Common myeloid progenitor, CD34-positive (primary cell): Measurements from ENCODE around the gene STAC3.

ENCODE experiments used
- CTCF ChIA-PET: fragments of 350-600 bp; sonication (Branson Sonifier 250); formaldehyde crosslinking; loops from one replicate; lab custom pipeline; 2021; ENCODE audit warnings: antibody characterized with exemption; lab: Charles Lee
- POLR2A ChIA-PET: fragments of 350-600 bp; sonication (Branson Sonifier 250); formaldehyde crosslinking; loops from one replicate; lab custom pipeline; 2021; ENCODE audit warnings: antibody characterized with exemption; lab: Charles Lee
- DNase-seq, 3 donors: peaks; one replicate each; pipeline versions ENCODE4 v3.0.0 to v3.0.0-alpha.2; 2013
- H3K27ac ChIP-seq, 2 experiments: 1 replicate in 1 of 2; 2 replicates in 1 of 2; pipeline ENCODE4 v1.7.0; 2013; ENCODE audit warnings: inconsistent platforms in 2 of 2, low read length in 2 of 2, mild to moderate bottlenecking in 2 of 2, low read depth in 1 of 2, moderate library complexity in 1 of 2; ENCODE audit not compliant: severe bottlenecking in 2 of 2, insufficient read depth in 1 of 2, poor library complexity in 1 of 2
- H3K27me3 ChIP-seq, 5 experiments: replicated peaks in 2 of 5; 1 replicate in 3 of 5; 2 replicates in 2 of 5; pipeline versions ENCODE4 v1.6.1 to v1.7.0; 2013; ENCODE audit warnings: low read length in 4 of 5, mild to moderate bottlenecking in 2 of 5, moderate library complexity in 2 of 5, inconsistent platforms in 1 of 5; ENCODE audit not compliant: insufficient read depth in 5 of 5, control insufficient read depth in 4 of 5
- H3K36me3 ChIP-seq, 4 experiments: 1 replicate in 2 of 4; 2 replicates in 2 of 4; pipeline versions ENCODE4 v1.6.1 to v1.7.0; 2013; ENCODE audit warnings: low read length in 3 of 4, control low read depth in 1 of 4, mild to moderate bottlenecking in 1 of 4; ENCODE audit not compliant: control insufficient read depth in 4 of 4, insufficient read depth in 4 of 4
- H3K4me1 ChIP-seq, 4 experiments: 1 replicate in 3 of 4; 2 replicates in 1 of 4; pipeline versions ENCODE4 v1.6.1 to v1.7.1; 2013; ENCODE audit warnings: low read length in 3 of 4, mild to moderate bottlenecking in 3 of 4, control low read depth in 1 of 4, inconsistent platforms in 1 of 4, moderate library complexity in 1 of 4; ENCODE audit not compliant: control insufficient read depth in 4 of 4, insufficient read depth in 4 of 4; ENCODE audit errors: control extremely low read depth in 1 of 4
- H3K4me3 ChIP-seq, 7 experiments: 1 replicate in 4 of 7; 2 replicates in 3 of 7; pipeline versions ENCODE4 v1.5.1 to v1.7.0; 2013; ENCODE audit warnings: mild to moderate bottlenecking in 7 of 7, low read length in 6 of 7, moderate library complexity in 6 of 7, inconsistent platforms in 2 of 7, low read depth in 2 of 7, control low read depth in 1 of 7; ENCODE audit not compliant: insufficient read depth in 4 of 7, control insufficient read depth in 1 of 7; ENCODE audit errors: extremely low read depth in 1 of 7
- H3K9me3 ChIP-seq, 5 experiments: 1 replicate in 4 of 5; 2 replicates in 1 of 5; pipeline versions ENCODE4 v1.6.1 to v1.7.1; 2013; ENCODE audit warnings: low read length in 4 of 5, mild to moderate bottlenecking in 2 of 5, inconsistent platforms in 1 of 5, low read depth in 1 of 5, moderate library complexity in 1 of 5; ENCODE audit not compliant: control insufficient read depth in 4 of 5, insufficient read depth in 2 of 5; ENCODE audit errors: control extremely low read depth in 1 of 5
- WGBS: methylation state at CpG from one replicate; pipeline ENCODE4 v1.1.5; 2013; ENCODE audit not compliant: insufficient coverage; 5-methylcytosine and 5-hydroxymethylcytosine counted together

STAC3 gene

GRCh38 chr12:57233357-57234232 lies 17.4 kb downstream of the STAC3 start:
- 95% methylated on average over 11 of the region's 15 CpGs for WGBS
- ChIA-PET POLR2A (no interaction called here), CTCF (interaction anchor here (1.3 to 13.6 kb wide), 4 partner anchors 9 to 19 kb away, joined by 4 to 326 read pairs (median 89); partner anchors contain the start of genes NXPH4 and STAC3)
- H3K27ac ChIP-seq: no peak overlapping the region
- no peak for DNase-seq
- peaks cover 10 to 46% (median 29%) of the 10 kb centered on the region in 4 experiments for H3K36me3 ChIP-seq
- H3K4me3 ChIP-seq: no peak overlapping the region
- peaks cover 0 to 41% (median 19%) of the 10 kb centered on the region in 5 experiments for H3K27me3 ChIP-seq
- no peaks in the 10 kb centered on the region for H3K9me3 ChIP-seq
- H3K4me1 ChIP-seq: peaks cover 6 to 36% (median 36%) of the 10 kb centered on the region in 4 experiments

GRCh38 chr12:57232156-57232756 lies 18.7 kb downstream of the STAC3 start:
- Histone ChIP-seq H3K4me3 (no peak overlapping the region), H3K27ac (no peak overlapping the region), H3K27me3 (peaks cover 6 to 36% (median 15%) of the 10 kb centered on the region in 5 experiments), H3K36me3 (peaks cover 10 to 46% (median 29%) of the 10 kb centered on the region in 4 experiments), H3K4me1 (peaks cover 8 to 38% (median 31%) of the 10 kb centered on the region in 4 experiments), H3K9me3 (no peaks in the 10 kb centered on the region)
- no peak for DNase-seq
- ChIA-PET CTCF (interaction anchor here (1.1 to 13.6 kb wide), 5 partner anchors 9 to 206 kb away, joined by 3 to 326 read pairs (median 5); partner anchors contain the start of genes NXPH4 and STAC3), POLR2A (no interaction called here)
- WGBS: 98% methylated on average over 9 of the region's 19 CpGs

GRCh38 chr12:57231276-57232021 lies 19.5 kb downstream of the STAC3 start:
- 97% methylated on average over 11 of the region's 13 CpGs for WGBS
- ChIA-PET CTCF (interaction anchor here (1.1 to 13.6 kb wide), 6 partner anchors 10 to 205 kb away, joined by 3 to 326 read pairs (median 4); partner anchors contain the start of genes NXPH4 and STAC3), POLR2A (no interaction called here)
- Histone ChIP-seq H3K27ac (no peak overlapping the region), H3K27me3 (peaks cover 5 to 36% (median 11%) of the 10 kb centered on the region in 5 experiments), H3K4me1 (peaks cover 9 to 45% (median 39%) of the 10 kb centered on the region in 4 experiments), H3K9me3 (no peaks in the 10 kb centered on the region), H3K4me3 (peak overlapping the region in 1 of 7 experiments; percentile 92), H3K36me3 (peaks cover 10 to 46% (median 29%) of the 10 kb centered on the region in 4 experiments)
- no peak for DNase-seq

- Histone ChIP-seq H3K27ac (peak overlapping the region in 1 of 2 experiments; percentile 75), H3K4me1 (peaks cover 9 to 48% (median 44%) of the 10 kb centered on the region in 4 experiments), H3K9me3 (no peaks in the 10 kb centered on the region), H3K27me3 (peaks cover 6 to 36% (median 14%) of the 10 kb centered on the region in 5 experiments), H3K4me3 (peak overlapping the region in 6 of 7 experiments; percentile 1 to 92 (median 79)), H3K36me3 (peaks cover 10 to 46% (median 29%) of the 10 kb centered on the region in 4 experiments)
- no peak for DNase-seq
- ChIA-PET POLR2A (no interaction called here), CTCF (interaction anchor here (1.1 to 13.6 kb wide), 6 partner anchors 9 to 47 kb away, joined by 3 to 326 read pairs (median 3); partner anchors contain the start of genes NXPH4 and STAC3)
- WGBS: 93% methylated on average over 8 of the region's 10 CpGs
Observed at GRCh38 chr12:57230381-57231155, 20.4 kb downstream of the STAC3 start.

GRCh38 chr12:57229634-57230380 lies 21.2 kb downstream of the STAC3 start, which contains the start of gene SHMT2:
Gene SHMT2 (plus strand): TSS chr12:57229711. CDS start chr12:57229779, 68 bp downstream.
- ChIA-PET POLR2A (no interaction called here), CTCF (interaction anchor here (0.8 to 13.6 kb wide), 10 partner anchors 8 to 106 kb away, joined by 3 to 326 read pairs (median 3); partner anchors contain the start of genes NXPH4 and STAC3)
- peak; percentile 88 to 93 (median 89) for DNase-seq
- no peaks in the 10 kb centered on the region for H3K9me3 ChIP-seq
- H3K4me1 ChIP-seq: peaks cover 9 to 56% (median 48%) of the 10 kb centered on the region in 4 experiments
- peaks cover 7 to 36% (median 15%) of the 10 kb centered on the region in 5 experiments for H3K27me3 ChIP-seq
- peak within 1 kb of the TSS; percentile 55 to 92 (median 79) for H3K4me3 ChIP-seq
- H3K36me3 ChIP-seq: peaks cover 10 to 40% (median 27%) of the 10 kb centered on the region in 4 experiments
- H3K27ac ChIP-seq: peak within 1 kb of the TSS in 1 of 2 experiments; percentile 75
- WGBS: 0% methylated on average over 34 of the region's 42 CpGs
